ENCODE results near the gene LGALS14.
A peak's percentile ranks its signal among the peaks of the same experiment; 100 is the strongest.
"Not testable (repeated sequence)": the region's sequence is repeated elsewhere in the genome, so short reads cannot be mapped to it uniquely, and the experiment has no call there.

The LGALS14 gene, protein sequence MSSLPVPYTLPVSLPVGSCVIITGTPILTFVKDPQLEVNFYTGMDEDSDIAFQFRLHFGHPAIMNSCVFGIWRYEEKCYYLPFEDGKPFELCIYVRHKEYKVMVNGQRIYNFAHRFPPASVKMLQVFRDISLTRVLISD

GRCh38 chr19:39704181-39705044 lies at the start of gene LGALS14:
Gene LGALS14 (plus strand): TSS chr19:39704481. CDS start chr19:39704529, 48 bp downstream.
- peak; percentile 24 for DNase-seq

- no peak for DNase-seq
These were observed 48.7 kb upstream of the LGALS14 start, which contains the start of gene LGALS16 for GRCh38 chr19:39655613-39656012. Gene LGALS16 (plus strand): TSS chr19:39655913. CDS start chr19:39655962, 49 bp downstream.

GRCh38 chr19:39659791-39660190 lies 44.5 kb upstream of the LGALS14 start:
- DNase-seq: no peak

GRCh38 chr19:39660661-39661060 lies 43.6 kb upstream of the LGALS14 start:
- no peak for DNase-seq

DNA sequence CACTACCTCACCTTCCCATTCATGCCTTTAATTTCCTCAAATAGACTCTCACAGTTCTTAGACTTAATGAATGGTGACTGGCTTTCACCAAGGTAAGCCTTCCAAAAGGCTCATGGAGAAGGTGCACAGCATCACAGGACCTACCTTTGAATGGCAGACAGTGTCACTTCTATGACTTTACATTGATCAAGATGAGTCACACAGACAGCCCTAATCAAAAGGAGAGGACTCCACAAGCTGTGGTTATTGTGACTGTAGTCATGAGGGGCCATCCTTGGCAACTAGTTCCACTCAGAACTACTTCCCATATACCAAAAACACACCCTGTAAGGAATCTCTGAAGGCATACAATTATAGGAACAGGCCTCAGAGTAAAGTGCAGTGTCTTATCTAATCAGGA lies 42.7 kb upstream of the LGALS14 start:
- DNase-seq: no peak

GRCh38 chr19:39669860-39670259 lies 34.4 kb upstream of the LGALS14 start:
- not testable (repeated sequence) for DNase-seq

DNA sequence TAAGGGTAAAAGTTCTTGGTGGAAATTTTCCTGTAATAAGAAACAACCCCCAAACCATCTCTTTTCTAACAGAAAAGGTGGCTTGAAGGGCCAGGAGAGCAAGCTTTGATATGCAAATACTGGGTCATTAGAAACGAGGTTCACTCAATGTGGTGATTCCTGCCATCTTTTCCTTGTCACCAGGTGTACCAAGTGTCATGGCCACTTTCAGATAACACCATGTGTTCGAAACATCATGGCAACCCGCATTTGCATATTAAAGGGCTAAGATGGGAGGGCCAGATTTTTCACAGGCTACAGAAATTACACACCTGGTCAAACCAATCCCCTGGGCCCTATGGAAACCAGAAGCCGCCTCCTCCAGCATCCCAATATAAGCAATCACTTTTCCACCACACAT lies 33.3 kb upstream of the LGALS14 start:
- no peak for DNase-seq

DNA sequence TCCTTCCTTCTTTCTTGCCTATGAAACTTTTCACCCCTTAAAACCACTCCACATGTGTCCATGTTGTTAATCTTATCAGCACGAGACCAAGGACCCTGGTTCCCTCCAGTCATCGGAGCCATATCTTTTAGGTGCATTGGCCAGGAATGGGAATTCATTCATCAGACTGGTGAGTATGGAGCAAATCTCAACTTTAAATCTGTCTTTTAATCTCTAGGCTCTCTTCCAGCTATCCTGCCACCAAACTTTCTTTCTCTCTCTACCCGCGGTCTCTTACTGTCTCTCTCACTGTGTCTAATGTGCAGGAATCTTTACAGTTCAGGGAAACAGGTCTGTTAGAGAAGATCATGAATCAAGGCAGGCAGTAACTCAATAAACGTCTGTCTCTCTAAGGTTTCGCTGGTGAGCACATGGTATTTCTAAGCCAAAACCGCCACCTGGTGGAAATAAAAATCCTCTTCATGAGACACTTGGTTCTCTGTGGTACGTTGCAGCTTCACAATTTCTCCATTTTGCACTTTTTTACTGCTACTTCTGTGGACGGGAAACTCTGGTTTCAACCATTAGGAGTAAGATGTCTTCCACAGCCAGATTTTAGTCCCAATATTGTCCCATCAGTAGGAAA lies 32.4 kb upstream of the LGALS14 start:
- peak; percentile 69 for DNase-seq

DNA sequence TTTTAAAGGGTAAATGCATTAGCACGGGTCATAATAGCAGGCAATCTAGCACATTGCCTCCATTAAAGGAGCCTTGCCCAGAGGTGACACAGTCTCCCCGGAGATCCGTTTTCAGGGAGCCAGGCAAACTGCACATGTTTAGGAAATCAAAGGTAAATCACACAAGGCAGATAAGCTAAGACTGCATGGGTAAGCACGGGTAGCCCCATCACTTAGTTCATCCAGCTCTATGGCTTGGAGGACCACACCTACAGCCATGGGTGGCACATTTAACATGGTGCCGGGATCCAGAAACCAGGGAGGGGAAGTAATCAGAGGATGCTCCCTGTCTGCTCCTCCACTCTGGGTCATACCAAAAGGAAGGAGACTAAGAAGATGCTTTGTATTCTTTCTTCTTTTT lies 31.8 kb upstream of the LGALS14 start:
- no peak for DNase-seq

DNA sequence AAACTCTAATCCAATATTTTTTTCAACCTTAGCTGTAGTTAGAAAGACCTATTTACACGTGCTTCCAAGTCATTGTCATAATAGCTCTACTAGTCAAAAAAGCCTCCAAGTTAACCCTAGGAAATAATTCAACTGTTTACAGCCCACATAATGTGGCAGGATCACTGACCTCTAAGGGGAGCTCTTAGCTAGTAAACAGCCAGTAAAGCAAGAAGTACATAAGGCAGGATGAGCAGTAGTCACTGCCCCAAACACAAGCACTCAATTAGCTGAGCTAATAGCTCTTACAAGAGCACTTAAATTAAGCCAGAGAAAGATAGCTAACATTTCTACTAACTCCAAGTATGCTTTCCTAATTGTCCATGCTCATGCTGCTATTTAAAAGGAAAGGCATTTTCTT lies 30.4 kb upstream of the LGALS14 start:
- not testable (repeated sequence) for DNase-seq

DNA sequence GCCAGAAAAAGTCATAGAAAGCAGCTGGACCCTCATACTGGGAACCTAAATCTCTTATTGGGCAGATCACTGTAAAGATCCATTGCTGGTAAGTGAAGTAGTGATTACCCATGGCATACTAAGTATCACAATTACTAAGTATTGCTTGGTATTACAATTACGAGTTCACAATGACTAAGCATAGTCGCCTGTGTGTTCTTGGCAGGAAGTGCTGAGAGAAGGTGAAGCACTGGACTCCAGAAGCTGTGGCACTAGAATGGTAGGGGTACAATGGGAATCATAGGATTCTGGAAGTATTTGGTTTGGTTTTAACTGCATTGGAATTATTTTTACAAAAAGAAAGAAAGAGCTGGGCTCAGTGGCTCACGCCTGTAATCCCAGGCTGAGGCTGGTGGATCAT lies 28.3 kb upstream of the LGALS14 start:
- peak; percentile 43 for DNase-seq

DNA sequence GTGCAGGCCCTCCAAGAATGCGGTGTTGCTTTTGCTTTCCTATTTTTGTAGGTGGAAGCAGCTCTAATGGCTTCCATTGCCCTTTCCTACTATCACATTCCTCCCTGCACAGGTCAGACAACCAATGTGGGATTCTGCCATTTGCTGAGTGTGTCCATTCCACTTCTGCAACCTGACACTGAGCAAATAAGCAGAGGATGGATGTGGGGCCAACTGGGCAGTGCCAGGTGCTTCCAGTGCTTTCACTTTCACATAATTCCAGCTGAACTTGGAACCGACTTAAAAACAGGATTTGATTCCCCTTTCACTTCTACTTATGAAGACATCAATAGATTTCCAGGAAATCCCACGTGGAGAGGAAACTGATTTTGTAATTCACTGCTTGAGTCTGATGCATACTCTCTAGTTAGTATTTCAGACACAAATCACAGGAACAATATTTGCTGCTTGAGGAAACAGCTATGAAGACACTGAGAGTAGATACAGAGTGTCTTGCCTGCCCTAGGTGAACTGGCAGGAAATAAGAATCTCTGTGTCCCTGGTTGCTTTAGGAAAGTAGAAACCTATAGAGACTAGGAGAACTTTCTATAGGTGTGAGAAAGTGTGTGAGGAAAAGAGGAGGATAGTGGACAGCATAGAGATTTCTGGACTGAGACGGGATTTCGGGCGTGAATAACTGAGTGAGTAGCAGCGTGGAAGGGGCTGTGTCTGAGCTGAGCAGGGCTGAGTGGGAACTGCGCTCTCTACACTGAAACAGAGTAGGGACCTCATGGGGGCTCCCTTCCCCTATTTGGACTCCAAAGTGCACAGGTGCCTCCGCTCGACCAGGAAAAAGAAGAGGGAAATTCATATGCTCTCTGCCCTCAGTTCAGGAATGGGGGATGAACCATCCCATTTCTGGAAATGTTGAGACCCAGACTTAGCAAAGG lies 26.1 kb upstream of the LGALS14 start:
- no peak for DNase-seq

DNA sequence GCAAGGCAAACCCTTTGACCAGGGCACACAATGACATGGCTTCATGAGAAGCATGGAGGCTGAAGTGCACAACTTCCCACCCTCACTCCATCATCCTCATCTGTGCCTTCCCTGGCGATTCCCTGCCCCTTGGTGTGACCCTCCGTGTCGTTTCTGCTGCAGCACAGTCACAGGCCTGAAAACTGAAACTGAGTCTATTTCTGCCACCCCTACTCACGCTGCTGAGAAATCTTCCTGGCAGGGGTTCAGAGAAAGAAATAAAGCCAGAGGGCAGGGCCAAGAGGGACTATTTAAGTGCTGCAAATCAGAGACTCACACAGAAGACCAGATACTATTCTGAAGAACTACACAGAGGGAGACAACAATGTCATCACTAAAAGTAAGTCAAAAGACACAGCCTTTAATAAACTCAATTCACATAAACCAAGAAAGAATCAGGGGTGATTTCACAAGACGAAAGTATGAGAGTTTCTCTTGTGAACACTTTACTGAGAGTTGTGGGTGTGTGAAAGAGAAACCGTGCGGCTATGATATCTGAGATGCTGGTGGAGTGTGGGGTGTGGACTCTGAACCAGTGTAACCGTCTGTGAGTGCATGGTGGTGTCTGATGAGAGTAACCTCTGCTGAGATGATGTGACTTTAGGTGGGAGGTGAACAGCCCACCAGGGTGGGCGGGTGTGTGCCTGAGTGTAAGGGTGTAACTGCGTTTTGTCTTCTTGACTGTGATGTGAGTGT lies 25.1 kb upstream of the LGALS14 start:
- peak; percentile 76 for DNase-seq

GRCh38 chr19:39679791-39680168 lies 24.5 kb upstream of the LGALS14 start:
- peak; percentile 73 for DNase-seq

DNA sequence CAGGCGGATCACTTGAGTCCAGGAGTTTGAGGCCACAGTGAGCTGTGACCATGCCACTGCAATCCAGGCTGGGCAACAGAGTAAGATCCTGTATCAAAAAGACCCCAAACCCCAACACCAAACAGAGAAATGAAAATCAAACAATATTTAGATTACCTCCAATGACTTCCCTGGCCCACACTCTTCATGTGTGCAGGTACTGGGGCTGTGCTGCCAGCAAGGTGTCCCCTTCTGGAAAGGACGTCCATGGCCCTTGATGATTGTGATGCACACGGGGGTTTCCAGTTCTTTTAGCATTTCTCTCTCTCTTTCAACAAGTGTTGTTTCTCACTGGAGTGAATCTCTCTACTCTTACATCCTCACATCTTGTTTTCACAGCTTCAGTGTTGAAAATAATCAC lies 23.7 kb upstream of the LGALS14 start:
- DNase-seq: no peak

DNA sequence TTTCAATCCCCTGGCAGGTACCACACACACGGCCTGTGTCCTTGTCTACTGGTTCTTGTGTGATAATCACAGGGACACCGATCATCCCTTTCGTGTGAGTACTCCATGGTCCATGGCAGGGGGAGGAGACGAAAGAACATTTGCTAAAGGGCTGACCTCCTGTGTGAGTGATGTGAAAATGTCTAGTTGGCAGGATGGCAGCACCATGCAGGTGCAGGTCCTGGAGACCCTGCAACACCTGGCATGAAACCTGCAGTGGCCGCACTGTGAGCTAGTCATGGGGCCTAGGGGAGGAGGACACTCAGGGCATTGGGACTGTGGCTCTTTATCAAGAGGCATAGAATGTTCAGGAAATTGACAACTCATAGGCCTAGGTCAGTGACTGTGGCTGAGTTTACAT lies 22.9 kb upstream of the LGALS14 start:
- no peak for DNase-seq

DNA sequence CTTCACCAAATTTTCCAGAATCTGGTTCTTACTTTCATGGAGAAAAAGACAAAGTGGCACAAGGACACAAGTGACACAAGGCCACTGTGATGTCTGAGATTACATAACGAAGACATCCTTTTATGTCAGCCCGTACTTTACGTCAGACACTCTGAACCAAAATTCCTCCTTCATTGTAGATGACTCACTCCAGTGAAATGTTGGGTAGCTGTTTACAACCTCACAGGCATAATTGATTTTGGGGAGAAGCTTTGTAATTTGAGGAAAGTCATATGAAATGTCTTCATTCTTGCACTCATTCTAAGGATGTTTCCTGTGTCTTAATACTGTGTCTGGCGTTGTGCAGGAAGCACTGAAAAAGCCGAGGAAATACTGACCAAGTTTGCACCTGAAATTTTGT lies 20.0 kb upstream of the LGALS14 start:
- DNase-seq: no peak

DNA sequence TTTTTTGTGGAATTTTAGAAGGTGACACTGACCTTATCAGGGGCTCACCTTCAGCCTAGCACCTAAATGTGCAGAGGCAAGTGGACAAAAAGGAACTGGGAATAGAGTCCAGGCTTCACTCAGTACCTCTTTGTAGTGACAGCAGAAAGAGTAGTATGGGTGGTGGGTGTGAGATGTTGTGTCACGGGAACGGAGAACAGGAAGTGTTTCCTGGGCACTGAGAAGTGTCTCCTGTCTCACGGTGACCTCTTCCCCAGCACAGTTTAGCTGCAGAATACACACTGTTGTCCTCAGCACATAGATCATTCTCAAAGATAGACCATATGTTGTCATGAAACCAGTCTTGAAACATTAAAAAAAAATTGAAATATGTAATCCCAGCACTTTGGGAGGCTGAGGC lies 17.5 kb upstream of the LGALS14 start:
- no peak for DNase-seq

DNA sequence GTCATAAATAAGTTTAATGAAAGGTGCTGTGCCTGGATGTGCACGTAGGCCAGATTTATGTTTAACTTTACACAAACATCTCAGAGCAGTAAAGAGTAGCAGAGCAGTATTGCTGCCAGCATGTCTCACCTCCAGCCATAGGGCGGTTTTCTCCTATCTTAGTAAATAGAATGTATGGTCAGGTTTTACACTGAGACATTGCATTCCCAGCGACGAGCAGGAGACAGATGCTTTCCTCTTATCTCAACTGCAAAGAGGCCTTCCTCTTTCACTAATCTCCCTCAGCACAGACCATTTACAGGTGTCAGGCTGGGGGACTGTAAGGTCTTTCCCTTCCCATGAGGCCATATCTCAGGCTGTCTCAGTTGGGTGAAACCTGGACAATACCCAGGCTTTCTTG lies 15.6 kb upstream of the LGALS14 start:
- not testable (repeated sequence) for DNase-seq

DNA sequence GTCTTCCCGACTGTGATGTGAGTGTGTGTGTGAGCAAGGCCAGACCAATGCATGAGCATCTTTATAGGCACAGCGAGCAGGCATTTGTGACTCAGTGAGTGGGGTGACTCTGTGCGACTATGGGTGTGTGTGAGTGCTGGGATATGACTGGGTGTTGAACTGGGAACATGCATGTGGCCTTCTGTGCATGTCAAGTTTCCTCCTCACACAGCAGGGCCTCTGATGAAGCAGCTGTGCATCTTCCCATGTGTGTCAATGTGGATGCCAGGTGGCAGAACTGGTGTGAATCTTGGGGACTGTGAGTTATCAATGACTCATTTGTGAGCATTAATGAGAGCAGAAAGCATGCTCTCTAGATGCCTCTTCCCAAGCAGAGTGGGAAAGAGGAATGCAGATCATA lies 12.1 kb upstream of the LGALS14 start:
- no peak for DNase-seq

GRCh38 chr19:39692822-39693221 lies 11.5 kb upstream of the LGALS14 start:
- no peak for DNase-seq

DNA sequence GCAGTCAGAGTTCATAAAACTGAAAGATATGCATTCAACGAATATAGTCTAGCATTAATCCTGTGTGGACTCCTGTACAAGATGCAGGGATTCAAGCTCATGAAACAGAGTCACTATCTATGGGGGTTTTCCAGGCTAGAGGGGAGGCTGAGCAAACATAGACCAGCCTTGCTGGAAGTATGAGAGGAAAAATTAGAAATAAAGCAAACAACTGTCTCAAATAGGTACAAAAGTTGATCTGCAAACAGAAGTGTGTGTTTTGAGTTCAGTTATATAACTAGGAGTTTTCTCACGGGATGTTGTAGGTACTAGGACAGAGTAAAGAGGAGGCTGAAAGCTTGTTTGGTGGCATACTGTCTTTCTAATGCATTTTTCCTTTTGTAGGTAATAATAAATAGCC lies 8.5 kb upstream of the LGALS14 start:
- DNase-seq: no peak
